Fibroblast of skin of right biceps (primary cell): Measurements from ENCODE around the gene NELFE.
A peak's percentile ranks its signal among the peaks of the same experiment; 100 is the strongest.
"Not testable (repeated sequence)": the region's sequence is repeated elsewhere in the genome, so short reads cannot be mapped to it uniquely, and the experiment has no call there.

Source experiments
- DNase-seq: peaks from one replicate; pipeline ENCODE4 v3.0.0-alpha.2; 2013

The NELFE gene

DNA sequence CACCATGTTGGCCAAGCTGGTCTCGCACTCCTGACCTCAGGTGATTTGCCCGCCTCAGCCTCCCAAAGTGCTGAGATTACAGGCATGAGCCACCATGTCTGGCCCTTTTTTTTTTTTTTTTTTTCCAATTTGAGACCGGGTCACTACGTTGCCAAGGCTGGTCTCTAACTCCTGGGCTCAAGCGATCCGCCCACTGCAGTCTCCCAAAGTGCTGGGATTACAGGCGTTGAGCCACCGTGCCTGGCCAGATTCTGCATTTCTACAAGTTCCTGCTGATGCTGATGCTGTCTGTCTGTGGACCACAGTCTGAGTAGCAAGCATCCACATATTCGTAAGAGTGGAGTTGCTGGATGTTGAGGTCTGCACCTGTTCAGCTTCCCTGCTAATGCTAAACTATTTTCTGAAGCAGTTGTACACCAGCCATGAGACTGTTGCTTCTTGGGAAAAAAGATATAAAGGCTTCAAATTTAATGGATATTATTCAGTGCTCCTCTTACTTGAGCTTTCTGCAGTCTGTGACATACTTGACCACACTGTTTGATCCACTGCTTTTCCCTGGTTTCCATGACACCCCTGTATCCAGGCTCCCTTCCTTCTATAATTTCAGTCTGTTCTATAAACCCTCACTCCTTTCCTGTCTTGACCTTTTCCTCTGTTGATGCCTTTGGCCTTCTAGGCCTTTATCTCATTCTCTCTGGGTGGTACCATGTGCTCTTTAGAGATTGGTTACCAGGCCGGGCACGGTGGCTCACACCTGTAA is 46.8 kb downstream of the NELFE start:
- DNase-seq = no peak

DNA sequence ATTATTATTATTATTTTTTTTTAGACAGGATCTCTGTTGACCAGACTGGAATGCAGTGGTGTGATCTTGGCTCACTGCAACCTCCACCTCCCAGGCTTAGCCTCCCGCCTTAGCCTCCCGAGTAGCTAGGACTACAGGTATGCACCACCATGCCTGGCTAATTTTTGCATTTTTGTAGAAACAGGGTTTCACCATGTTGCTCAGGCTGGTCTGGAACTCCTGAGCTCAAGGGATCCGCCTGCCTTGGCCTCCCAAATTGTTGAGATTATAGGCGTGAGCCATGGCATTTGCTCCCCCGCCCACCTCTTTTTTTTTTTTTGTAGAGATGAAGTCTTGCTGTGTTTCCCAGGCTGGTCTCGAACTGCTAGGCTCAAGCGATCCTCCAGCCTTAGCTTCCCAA is 49.5 kb downstream of the NELFE start:
- not testable (repeated sequence) for DNase-seq

DNA sequence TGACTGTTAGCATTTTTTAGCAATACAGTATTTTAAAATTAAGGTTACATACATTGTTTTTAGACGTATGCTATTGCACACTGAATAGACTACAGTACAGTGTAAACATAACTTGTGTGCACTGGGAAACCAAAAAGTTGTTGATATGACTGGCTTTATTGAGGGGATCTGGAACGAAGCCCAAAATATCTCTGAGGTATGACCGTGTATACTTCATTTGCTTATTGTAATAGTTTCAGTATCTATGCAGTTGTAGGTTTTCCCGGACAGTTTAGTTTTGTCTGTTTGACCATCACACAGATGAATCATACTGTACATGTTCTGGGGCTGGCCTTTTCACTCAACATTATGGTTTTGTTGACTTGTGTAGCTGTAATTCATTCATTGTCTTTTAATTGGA is 50.0 kb downstream of the NELFE start:
- DNase-seq = peak; percentile 59

DNA sequence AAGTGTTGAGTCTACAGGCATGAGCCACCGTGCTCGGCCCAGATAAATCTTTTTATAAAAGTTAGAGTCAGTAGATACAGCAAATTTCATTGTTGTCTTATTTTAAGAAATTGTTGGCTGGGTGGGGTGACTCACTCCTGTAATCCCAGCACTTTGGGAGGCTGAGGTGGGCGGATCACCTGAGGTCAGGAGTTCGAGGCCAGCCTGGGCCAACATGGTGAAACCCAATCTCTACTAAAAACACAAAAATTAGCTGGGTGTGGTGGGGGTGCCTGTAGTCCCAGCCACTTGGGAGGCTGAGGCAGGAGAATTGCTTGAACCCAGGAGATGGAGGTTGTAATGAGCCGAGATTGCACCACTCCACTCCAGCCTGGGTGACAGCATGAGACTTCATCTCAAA is 50.5 kb downstream of the NELFE start:
- DNase-seq = not testable (repeated sequence)

DNA sequence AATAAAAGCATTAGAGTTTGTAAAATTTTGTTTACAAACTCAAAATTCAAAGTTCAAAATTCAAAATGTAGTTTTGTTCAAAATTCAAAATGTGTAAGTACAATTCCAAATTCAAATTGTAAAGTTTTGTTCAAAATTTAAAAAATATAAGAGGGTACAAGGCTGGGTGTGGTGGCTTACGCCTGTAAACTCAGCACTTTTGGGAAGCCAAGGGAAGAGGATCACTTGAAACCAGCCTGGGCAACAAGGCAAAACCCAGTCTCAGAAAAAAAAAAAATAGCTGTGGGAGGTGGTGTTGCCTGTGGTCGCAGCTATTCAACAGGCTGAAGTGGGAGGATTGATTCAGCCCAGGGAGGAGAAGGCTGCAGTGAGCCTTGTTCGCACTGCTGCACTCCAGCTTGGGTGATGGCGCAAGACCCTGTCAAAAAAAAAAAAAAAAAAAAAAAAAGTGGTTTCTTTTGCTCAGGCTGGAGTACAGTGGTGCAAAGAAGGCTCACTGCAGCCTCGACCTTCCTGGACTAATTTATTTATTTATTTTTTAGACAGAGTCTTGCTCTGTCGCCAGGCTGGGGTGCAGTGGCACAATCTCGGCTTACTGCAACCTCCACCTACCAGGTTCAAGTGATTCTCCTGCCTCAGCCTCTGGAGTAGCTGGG is 51.5 kb downstream of the NELFE start:
- DNase-seq = peak; percentile 76

DNA sequence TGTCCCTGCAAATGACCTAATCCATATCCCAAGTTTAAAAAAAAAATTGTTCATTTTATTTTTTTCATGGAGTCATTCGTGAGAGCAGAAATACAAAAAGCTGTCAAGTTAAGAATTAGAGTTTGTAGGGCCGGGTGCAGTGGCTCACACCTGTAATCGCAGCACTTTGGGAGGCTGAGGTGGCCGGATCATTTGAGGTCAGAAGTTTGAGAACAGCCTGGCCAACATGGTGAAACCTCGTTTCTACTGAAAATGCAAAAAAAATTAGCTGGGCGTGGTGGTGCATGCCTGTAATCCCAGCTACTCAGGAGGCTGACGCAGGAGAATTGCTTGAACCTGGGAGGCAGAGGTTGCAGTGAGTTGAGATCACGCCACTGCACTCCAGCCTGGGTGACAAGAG is 52.0 kb downstream of the NELFE start:
- not testable (repeated sequence) for DNase-seq

DNA sequence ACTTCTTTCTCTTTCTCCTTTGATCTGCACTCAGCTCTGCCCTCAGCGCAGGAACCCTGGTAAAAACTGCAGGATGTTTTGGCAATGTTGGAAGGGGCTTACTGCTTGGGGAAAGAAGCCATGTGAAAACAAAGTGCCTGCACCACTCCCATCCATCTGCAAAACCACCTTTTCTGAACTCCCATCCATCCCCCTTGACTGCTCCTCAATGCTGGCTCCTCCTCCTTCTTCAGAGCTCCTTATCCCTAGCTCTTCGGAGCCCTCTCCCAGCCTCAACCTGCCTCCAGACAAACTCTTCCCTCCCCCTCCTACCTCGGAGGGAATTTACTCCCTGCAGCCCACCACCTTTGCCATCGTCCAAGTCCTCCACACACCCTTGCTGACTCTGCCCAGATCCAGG is 52.6 kb downstream of the NELFE start:
- no peak for DNase-seq

DNA sequence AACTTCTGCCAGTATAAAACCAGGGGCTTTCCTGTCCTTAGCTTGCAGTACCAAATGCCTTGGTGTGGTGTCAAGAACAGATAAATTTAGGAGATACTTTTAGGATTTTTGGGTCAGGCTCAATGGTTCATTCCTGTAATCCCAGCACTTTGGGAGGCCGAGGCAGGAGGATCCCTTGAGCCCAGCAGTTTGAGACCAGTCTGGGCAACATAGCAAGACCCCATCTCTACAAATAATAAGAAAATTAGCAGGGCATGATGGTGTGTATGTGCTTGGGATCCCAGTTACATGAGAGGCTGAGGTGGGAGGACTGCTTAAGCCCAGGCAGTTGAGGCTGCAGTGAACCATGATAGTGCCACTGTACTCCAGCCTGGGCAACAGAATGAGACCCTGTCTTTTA is 53.7 kb downstream of the NELFE start:
- no peak for DNase-seq

DNA sequence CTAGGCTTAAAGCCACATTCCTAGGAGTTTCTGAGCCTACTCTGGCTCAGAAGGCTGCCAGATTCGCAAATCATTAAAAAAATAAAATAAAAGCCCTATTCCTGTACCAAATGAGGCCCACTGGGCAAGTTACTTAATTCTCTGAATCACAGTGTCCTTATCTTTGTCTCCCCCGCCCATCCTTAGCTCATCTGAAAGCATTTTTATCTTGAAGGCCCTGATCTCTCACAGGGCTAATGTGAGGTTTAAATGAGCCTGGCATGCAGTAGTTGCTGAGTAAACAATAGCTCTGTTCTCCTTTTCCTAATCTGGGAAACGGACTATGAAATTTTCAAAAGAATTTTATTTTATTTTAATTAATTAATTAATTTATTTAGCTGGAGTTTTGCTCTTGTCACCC is 54.8 kb downstream of the NELFE start:
- no peak for DNase-seq
